ENCODE measurements around the gene KCNH4.

GRCh38 chr17:42153919-42154742 lies 26.8 kb downstream of the KCNH4 start:
- TF ChIP-seq, protein P1, sequence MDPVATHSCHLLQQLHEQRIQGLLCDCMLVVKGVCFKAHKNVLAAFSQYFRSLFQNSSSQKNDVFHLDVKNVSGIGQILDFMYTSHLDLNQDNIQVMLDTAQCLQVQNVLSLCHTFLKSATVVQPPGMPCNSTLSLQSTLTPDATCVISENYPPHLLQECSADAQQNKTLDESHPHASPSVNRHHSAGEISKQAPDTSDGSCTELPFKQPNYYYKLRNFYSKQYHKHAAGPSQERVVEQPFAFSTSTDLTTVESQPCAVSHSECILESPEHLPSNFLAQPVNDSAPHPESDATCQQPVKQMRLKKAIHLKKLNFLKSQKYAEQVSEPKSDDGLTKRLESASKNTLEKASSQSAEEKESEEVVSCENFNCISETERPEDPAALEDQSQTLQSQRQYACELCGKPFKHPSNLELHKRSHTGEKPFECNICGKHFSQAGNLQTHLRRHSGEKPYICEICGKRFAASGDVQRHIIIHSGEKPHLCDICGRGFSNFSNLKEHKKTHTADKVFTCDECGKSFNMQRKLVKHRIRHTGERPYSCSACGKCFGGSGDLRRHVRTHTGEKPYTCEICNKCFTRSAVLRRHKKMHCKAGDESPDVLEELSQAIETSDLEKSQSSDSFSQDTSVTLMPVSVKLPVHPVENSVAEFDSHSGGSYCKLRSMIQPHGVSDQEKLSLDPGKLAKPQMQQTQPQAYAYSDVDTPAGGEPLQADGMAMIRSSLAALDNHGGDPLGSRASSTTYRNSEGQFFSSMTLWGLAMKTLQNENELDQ (tag by site-specific recombination; IDR thresholded peaks at IDR 0.05; ENCODE audit: low read depth): no peak
- TF ChIP-seq CTCF (tag by site-specific recombination; IDR thresholded peaks at IDR 0.05) (no peak), ZNF274 (IDR thresholded peaks at IDR 0.05; ENCODE audit: low read length) (no peak), ZNF274 (tag by site-specific recombination; IDR thresholded peaks at IDR 0.05; ENCODE audit: borderline replicate concordance) (no peak), ZFP41 (tag by site-specific recombination; IDR thresholded peaks at IDR 0.05; ENCODE audit: borderline replicate concordance) (no peak), YY1 (tag by site-specific recombination; IDR thresholded peaks at IDR 0.05) (no peak), SP2 (tag by site-specific recombination; IDR thresholded peaks at IDR 0.05) (no peak; the same call in 1 of the 2 replicates), ZNF548 (tag by site-specific recombination; IDR thresholded peaks at IDR 0.05) (no peak), ZNF335 (tag by site-specific recombination; conservative IDR thresholded peaks at IDR 0.05) (peak; percentile 57; the same call in 1 of the 2 replicates), ZNF629 (tag by site-specific recombination; IDR thresholded peaks at IDR 0.05) (no peak), ZNF558 (tag by site-specific recombination; IDR thresholded peaks at IDR 0.05) (no peak)
- TF ChIP-seq, protein P2, sequence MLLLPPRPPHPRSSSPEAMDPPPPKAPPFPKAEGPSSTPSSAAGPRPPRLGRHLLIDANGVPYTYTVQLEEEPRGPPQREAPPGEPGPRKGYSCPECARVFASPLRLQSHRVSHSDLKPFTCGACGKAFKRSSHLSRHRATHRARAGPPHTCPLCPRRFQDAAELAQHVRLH (tag by site-specific recombination; IDR thresholded peaks at IDR 0.05): no peak
- TF ChIP-seq, protein P3, sequence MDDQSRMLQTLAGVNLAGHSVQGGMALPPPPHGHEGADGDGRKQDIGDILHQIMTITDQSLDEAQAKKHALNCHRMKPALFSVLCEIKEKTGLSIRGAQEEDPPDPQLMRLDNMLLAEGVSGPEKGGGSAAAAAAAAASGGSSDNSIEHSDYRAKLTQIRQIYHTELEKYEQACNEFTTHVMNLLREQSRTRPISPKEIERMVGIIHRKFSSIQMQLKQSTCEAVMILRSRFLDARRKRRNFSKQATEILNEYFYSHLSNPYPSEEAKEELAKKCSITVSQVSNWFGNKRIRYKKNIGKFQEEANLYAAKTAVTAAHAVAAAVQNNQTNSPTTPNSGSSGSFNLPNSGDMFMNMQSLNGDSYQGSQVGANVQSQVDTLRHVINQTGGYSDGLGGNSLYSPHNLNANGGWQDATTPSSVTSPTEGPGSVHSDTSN (CRISPR knock-in tag; IDR thresholded peaks at IDR 0.05): no peak
- TF ChIP-seq, protein P4, sequence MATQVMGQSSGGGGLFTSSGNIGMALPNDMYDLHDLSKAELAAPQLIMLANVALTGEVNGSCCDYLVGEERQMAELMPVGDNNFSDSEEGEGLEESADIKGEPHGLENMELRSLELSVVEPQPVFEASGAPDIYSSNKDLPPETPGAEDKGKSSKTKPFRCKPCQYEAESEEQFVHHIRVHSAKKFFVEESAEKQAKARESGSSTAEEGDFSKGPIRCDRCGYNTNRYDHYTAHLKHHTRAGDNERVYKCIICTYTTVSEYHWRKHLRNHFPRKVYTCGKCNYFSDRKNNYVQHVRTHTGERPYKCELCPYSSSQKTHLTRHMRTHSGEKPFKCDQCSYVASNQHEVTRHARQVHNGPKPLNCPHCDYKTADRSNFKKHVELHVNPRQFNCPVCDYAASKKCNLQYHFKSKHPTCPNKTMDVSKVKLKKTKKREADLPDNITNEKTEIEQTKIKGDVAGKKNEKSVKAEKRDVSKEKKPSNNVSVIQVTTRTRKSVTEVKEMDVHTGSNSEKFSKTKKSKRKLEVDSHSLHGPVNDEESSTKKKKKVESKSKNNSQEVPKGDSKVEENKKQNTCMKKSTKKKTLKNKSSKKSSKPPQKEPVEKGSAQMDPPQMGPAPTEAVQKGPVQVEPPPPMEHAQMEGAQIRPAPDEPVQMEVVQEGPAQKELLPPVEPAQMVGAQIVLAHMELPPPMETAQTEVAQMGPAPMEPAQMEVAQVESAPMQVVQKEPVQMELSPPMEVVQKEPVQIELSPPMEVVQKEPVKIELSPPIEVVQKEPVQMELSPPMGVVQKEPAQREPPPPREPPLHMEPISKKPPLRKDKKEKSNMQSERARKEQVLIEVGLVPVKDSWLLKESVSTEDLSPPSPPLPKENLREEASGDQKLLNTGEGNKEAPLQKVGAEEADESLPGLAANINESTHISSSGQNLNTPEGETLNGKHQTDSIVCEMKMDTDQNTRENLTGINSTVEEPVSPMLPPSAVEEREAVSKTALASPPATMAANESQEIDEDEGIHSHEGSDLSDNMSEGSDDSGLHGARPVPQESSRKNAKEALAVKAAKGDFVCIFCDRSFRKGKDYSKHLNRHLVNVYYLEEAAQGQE (tag by site-specific recombination; IDR thresholded peaks at IDR 0.05): no peak
